IMR-90 (cell line): ENCODE measurements around the gene MAGEA12.
"Not testable (repeated sequence)": the region's sequence is repeated elsewhere in the genome, so short reads cannot be mapped to it uniquely, and the experiment has no call there.

Source experiments
- CEBPB ChIP-seq: IDR thresholded peaks from 2 replicates; pipeline ENCODE4 v1.6.1; 2012; ENCODE audit warnings: low read depth, low read length, improper control_type of control experiment
- CHD1 ChIP-seq: IDR thresholded peaks from 2 replicates; pipeline ENCODE4 v1.6.1; 2012; ENCODE audit warnings: low read depth, low read length, improper control_type of control experiment
- CTCF ChIP-seq: conservative IDR thresholded peaks from 2 replicates; pipeline ENCODE4 v1.5.1; 2012; ENCODE audit warnings: mild to moderate bottlenecking, low read depth, low read length, improper control_type of control experiment
- FOS ChIP-seq: fragments of 150-350 bp; IDR thresholded peaks from 2 replicates; pipeline ENCODE4 v1.6.1; 2016; ENCODE audit warnings: low read depth, low read length
- MAZ ChIP-seq: IDR thresholded peaks from 2 replicates; pipeline ENCODE4 v1.6.1; 2012; ENCODE audit warnings: low read depth, mild to moderate bottlenecking, low read length, improper control_type of control experiment, moderate library complexity, borderline replicate concordance
- POLR2A ChIP-seq: IDR thresholded peaks from 2 replicates; pipeline ENCODE4 v1.6.1; 2012; ENCODE audit warnings: mild to moderate bottlenecking, low read depth, low read length
- RAD21 ChIP-seq: IDR thresholded peaks from 2 replicates; pipeline ENCODE4 v1.6.1; 2012; ENCODE audit warnings: low read length, improper control_type of control experiment
- SMC3 ChIP-seq: fragments of 150-350 bp; IDR thresholded peaks from 2 replicates; pipeline ENCODE4 v1.6.1; 2016; ENCODE audit warnings: low read depth, mild to moderate bottlenecking, antibody characterized with exemption, low read length, moderate library complexity

GRCh38 chrX:152758918-152759317 is 25.4 kb downstream of the MAGEA12 start, which contains the start of gene CSAG3:
- TF ChIP-seq MAZ, CTCF, FOS, POLR2A, RAD21, CHD1, CEBPB, SMC3: not testable (repeated sequence)
